HG02642 (cell line): ENCODE results near the gene FKBP3.

ENCODE experiments used
- ATAC-seq: cut with Tn5 transposase; IDR thresholded peaks from one replicate; pipeline ENCODE4 v1.9.1; 2021; ENCODE audit warnings: mild to moderate bottlenecking; ENCODE audit not compliant: unreplicated experiment, poor library complexity

FKBP3 gene

DNA sequence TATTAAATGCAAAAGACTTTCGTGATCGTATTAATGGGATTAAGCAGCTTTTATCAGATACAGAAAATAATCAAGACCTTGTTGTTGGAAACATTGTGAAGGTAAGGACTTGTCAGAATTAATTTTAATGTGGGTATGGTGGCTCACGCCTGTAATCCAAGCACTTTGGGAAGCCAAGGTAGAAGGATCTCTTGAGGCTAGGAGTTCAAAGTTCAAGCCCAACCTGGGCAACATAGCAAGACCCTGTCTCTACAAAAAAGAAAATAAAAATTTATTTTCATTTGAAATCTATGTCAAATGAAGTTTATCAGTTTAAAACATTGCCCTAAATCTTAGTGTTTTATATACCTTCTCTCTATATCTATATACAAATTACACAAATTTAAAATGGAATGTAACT is 67.6 kb downstream of the FKBP3 start:
- no peak for ATAC-seq

DNA sequence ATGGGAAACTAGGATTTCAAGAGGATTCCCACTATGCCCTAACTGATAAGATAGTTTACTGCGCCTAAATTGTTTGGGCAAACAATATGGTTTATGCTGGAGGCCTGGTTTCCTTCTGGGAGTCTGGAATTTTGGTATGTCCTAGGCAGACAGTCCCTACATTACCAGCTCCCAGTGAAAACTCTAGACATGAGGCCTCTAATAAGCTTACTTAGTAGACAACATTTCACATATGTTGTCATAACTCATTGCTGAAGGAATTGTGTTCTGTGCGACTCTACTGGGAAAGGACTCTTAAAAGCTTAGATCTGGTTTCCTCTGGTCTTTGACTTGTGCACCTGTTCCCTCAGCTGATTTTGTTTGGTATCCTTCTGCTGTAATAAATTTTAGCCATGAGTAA is 68.3 kb downstream of the FKBP3 start:
- no peak for ATAC-seq
